PC-9 (cell line): ENCODE measurements around the gene NRXN2. TPM values are rescaled to one million over a fixed set of nuclear protein-coding genes. Genes with fewer than 3 reads are reported as not detected.

Experiments
- BruUV-seq: library from RNA; stranded (reverse); fragments of 400-500 nt; replicated peaks from 2 replicates; lab custom pipeline; 2021; lab: Mats Ljungman, UMichigan
- CTCF ChIA-PET: fragments of 300-600 bp; sonication (Branson Sonifier 250); formaldehyde crosslinking; loops from one replicate; lab custom pipeline; 2022; ENCODE audit warnings: antibody characterized with exemption; lab: Charles Lee
- POLR2A ChIA-PET: fragments of 300-600 bp; sonication (Branson Sonifier 250); formaldehyde crosslinking; loops from one replicate; lab custom pipeline; 2022; ENCODE audit warnings: antibody characterized with exemption; ENCODE audit not compliant: unreplicated experiment; lab: Charles Lee
- DNase-seq, 2 experiments: peaks; one replicate each; pipeline versions ENCODE4 v3.0.0 to v3.0.0-alpha.2; 2015 to 2022; ENCODE audit warnings: mixed read lengths in 1 of 2
- H2AFZ ChIP-seq: fragments of 200-600 bp; sonication (generic); 2 replicates; pipeline ENCODE4 v1.8.1; 2017; ENCODE audit warnings: antibody characterized with exemption
- H3F3A ChIP-seq: fragments of 200-600 bp; sonication (generic); 2 replicates; pipeline ENCODE4 v1.8.1; 2017; ENCODE audit warnings: antibody characterized with exemption, mild to moderate bottlenecking, low read depth; ENCODE audit not compliant: insufficient read depth
- H3K27ac ChIP-seq: fragments of 200-600 bp; sonication (generic); 2 replicates; pipeline ENCODE4 v1.6.1; 2016; ENCODE audit warnings: mixed run types
- H3K27me3 ChIP-seq: fragments of 200-600 bp; sonication (generic); 2 replicates; pipeline ENCODE4 v1.6.1; 2016; ENCODE audit warnings: low read depth, mixed run types; ENCODE audit not compliant: insufficient read depth
- H3K36me3 ChIP-seq: fragments of 200-600 bp; sonication (generic); 2 replicates; pipeline ENCODE4 v1.6.1; 2016; ENCODE audit warnings: low read depth, mixed run types
- H3K4me1 ChIP-seq: fragments of 200-600 bp; sonication (generic); replicated peaks from 2 replicates; pipeline ENCODE4 v1.6.1; 2016; ENCODE audit warnings: mixed run types; ENCODE audit not compliant: insufficient read depth
- H3K4me2 ChIP-seq: fragments of 200-600 bp; sonication (generic); 2 replicates; pipeline ENCODE4 v1.6.1; 2017; ENCODE audit warnings: mixed run types
- H3K4me3 ChIP-seq: fragments of 200-600 bp; sonication (generic); 2 replicates; pipeline ENCODE4 v1.6.1; 2016; ENCODE audit warnings: mixed run types
- H3K79me2 ChIP-seq: fragments of 200-600 bp; sonication (generic); 2 replicates; pipeline ENCODE4 v1.6.1; 2017; ENCODE audit warnings: low read depth, mixed run types
- H3K9me2 ChIP-seq: fragments of 200-600 bp; sonication (generic); 2 replicates; pipeline ENCODE4 v1.8.1; 2017; ENCODE audit warnings: mild to moderate bottlenecking; ENCODE audit not compliant: insufficient read depth
- H3K9me3 ChIP-seq: fragments of 200-600 bp; sonication (generic); 2 replicates; pipeline ENCODE4 v1.8.1; 2016; ENCODE audit warnings: low read depth; ENCODE audit not compliant: insufficient read depth
- H4K20me1 ChIP-seq: fragments of 200-600 bp; sonication (generic); 2 replicates; pipeline ENCODE4 v1.8.1; 2017; ENCODE audit not compliant: insufficient read depth
- CTCF ChIP-seq: fragments of 200-600 bp; sonication (generic); conservative IDR thresholded peaks from 2 replicates; pipeline ENCODE4 v1.6.1; 2017; ENCODE audit warnings: mixed run types, antibody characterized with exemption, mild to moderate bottlenecking, moderate library complexity
- EZH2 ChIP-seq: fragments of 200-600 bp; sonication (generic); IDR thresholded peaks from 2 replicates; pipeline ENCODE4 v1.8.0; 2017; ENCODE audit warnings: antibody characterized with exemption, low read depth
- intact Hi-C: fragments of 100-400 bp; cut with micrococcal nuclease; formaldehyde crosslinking; loops from one replicate; pipeline ENCODE4 v1.10.0; 2022; ENCODE audit not compliant: unreplicated experiment
- total RNA-seq: library from RNA; stranded (reverse); gene quantifications from 2 replicates; pipeline ENCODE4 v1.2.3, GENCODE V29; 2021

The NRXN2 gene
- total RNA-seq, 1 experiment from 2014 or later = not detected

DNA sequence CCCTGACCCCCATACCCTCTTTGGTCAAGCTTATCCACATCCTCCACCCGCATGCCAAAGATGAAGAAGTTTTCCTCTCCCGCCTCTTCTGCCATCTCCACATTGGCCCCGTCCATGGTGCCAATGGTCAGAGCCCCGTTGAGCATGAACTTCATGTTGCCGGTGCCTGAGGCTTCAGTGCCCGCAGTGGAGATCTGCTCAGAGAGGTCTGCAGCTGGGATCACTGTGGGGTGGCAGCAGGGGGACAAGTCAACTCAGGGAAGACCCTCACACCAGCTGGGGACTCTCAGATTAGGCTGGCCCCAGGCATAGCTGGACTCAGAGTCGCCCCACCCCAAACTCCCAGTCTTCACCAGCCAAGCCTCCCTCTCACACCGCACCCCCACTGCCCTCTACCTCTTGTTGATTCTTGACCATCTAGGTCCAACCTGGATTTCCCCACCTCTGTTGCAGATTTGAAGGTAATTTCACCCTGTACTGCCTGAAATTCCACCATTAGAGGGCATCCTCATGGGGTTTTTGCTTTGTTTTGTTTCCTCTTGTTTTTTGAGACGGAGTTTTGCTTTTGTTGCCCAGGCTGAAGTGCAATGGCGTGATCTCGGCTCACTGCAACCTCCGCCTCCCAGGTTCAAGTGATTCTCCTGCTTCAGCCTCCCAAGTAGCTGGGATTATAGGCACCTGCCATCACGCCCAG is 27.5 kb upstream of the NRXN2 start:
- Histone ChIP-seq H3K4me2 (no peak overlapping the region), H3K79me2 (no peaks in the 10 kb centered on the region), H4K20me1 (no peaks in the 10 kb centered on the region), H3K9me2 (no peaks in the 10 kb centered on the region), H3K9me3 (no peaks in the 10 kb centered on the region), H3K27me3 (peaks cover 2% of the 10 kb centered on the region), H3K27ac (no peak overlapping the region), H3F3A (peaks cover 6% of the 10 kb centered on the region; the same call in 1 of the 2 replicates), H2AFZ (no peak overlapping the region), H3K4me3 (no peak overlapping the region), H3K36me3 (no peaks in the 10 kb centered on the region), H3K4me1 (no peaks in the 10 kb centered on the region)
- POLR2A ChIA-PET = no interaction called here
- no peak for DNase-seq
- intact Hi-C loops = no loop called here
- CTCF ChIA-PET = no interaction called here
- no TSS peak for BruUV-seq
- TF ChIP-seq CTCF (no peak; the same call in 1 of the 2 replicates), EZH2 (no peak)

- CTCF ChIA-PET = no interaction called here
- H4K20me1 ChIP-seq = no peaks in the 10 kb centered on the region
- no peak overlapping the region for H3K4me3 ChIP-seq
- TF ChIP-seq EZH2 (no peak), CTCF (no peak)
- H3K9me2 ChIP-seq = no peaks in the 10 kb centered on the region
- H3K9me3 ChIP-seq = no peaks in the 10 kb centered on the region
- intact Hi-C loops = no loop called here
- H3K27me3 ChIP-seq = peaks cover 20% of the 10 kb centered on the region
- POLR2A ChIA-PET = interaction anchor here (0.6 kb wide), 1 partner anchor 302 kb away, joined by 4 read pairs; no protein-coding TSS in a partner anchor
- H3K4me2 ChIP-seq = no peak overlapping the region
- H3K36me3 ChIP-seq = no peaks in the 10 kb centered on the region
- no peak overlapping the region for H3K27ac ChIP-seq
- no peak overlapping the region for H2AFZ ChIP-seq
- DNase-seq = peak in 1 of 2 experiments; percentile 47
- peaks cover 12% of the 10 kb centered on the region; the same call in 1 of the 2 replicates for H3F3A ChIP-seq
- no TSS peak for BruUV-seq
- peaks cover 6% of the 10 kb centered on the region for H3K4me1 ChIP-seq
- H3K79me2 ChIP-seq = no peaks in the 10 kb centered on the region
Measured at GRCh38 chr11:64747961-64748665, 25.1 kb upstream of the NRXN2 start.

DNA sequence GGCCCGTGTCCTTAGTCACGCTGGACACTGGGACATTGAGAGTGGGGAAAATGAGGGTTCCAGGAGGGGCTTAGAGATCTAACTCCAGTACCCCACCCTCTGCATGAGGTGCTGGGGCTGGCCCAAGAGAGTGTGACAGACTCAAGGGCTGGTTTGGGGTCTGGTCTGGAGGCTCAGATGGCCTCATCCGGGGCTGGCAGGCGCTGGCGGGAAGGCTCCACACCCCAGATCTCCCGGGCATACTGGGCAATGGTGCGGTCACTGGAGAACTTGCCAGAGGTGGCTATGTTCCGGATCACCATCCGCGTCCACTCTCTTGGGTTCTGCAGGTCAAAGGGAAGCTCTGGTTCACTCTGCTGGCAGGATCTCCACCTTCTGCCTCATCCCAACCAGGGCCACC is 23.5 kb upstream of the NRXN2 start:
- H3K27ac ChIP-seq = no peak overlapping the region
- no peaks in the 10 kb centered on the region for H3K9me3 ChIP-seq
- no peaks in the 10 kb centered on the region for H3K79me2 ChIP-seq
- H3K9me2 ChIP-seq = no peaks in the 10 kb centered on the region
- DNase-seq = no peak
- no peak overlapping the region for H3K4me3 ChIP-seq
- no peak for TF ChIP-seq EZH2
- no peak for TF ChIP-seq CTCF
- no peak overlapping the region for H2AFZ ChIP-seq
- H3K4me2 ChIP-seq = no peak overlapping the region
- peaks cover 12% of the 10 kb centered on the region; the same call in 1 of the 2 replicates for H3F3A ChIP-seq
- CTCF ChIA-PET = no interaction called here
- H4K20me1 ChIP-seq = no peaks in the 10 kb centered on the region
- H3K27me3 ChIP-seq = peaks cover 34% of the 10 kb centered on the region
- intact Hi-C loops = no loop called here
- peaks cover 13% of the 10 kb centered on the region for H3K4me1 ChIP-seq
- BruUV-seq = no TSS peak
- POLR2A ChIA-PET = interaction anchor here (0.7 kb wide), 1 partner anchor 107 kb away, joined by 3 read pairs; no protein-coding TSS in a partner anchor
- no peaks in the 10 kb centered on the region for H3K36me3 ChIP-seq
